ENCODE data around the gene TINAGL1.

The TINAGL1 gene

GRCh38 chr1:31628931-31629556 lies 52.7 kb downstream of the TINAGL1 start:
- no peak for DNase-seq

GRCh38 chr1:31632649-31633048 lies 56.3 kb downstream of the TINAGL1 start:
- no peak for DNase-seq

DNA sequence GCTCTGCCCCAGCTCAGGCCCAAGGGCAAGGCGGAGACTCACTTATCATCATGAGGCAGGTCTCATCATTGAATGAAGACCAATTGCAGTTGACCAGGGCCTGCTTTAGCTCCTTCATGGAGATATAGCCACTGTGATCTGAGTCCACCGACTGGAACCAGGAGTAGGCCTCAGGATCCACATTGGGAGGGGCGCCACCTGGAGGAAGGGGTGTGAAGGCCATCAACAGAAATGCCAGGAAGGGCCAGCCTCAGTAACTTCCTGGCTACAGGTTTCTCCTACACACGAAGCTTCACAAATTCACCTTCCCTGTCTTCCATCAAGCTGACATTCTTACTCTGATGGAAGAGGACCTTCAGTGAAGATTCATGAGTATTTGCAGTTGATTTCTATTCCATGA lies 56.8 kb downstream of the TINAGL1 start:
- DNase-seq = no peak

Measured in activated CD4-positive, alpha-beta T cell treated with anti-CD3 and anti-CD28 coated beads for 1 hour (primary cell).